Measurements from ENCODE around the gene CERS2. TPM values are rescaled to one million over a fixed set of nuclear protein-coding genes. Genes with fewer than 3 reads are reported as not detected.

The CERS2 gene
- polyA plus RNA-seq, 1 donor = 69.0 TPM

GRCh38 chr1:150997126-150997872 lies 22.7 kb upstream of the CERS2 start:
- no peak for DNase-seq

GRCh38 chr1:150995896-150996295 lies 21.3 kb upstream of the CERS2 start:
- DNase-seq = peak; percentile 36

GRCh38 chr1:150995460-150995859 lies 20.8 kb upstream of the CERS2 start:
- DNase-seq = no peak

- no peak for DNase-seq
These were observed 19.6 kb upstream of the CERS2 start for GRCh38 chr1:150994248-150994647.

GRCh38 chr1:150992626-150993025 lies 18.0 kb upstream of the CERS2 start:
- DNase-seq = no peak

- no peak for DNase-seq
These were observed 13.3 kb upstream of the CERS2 start for GRCh38 chr1:150987924-150988323.

- DNase-seq = no peak
These were observed 10.7 kb upstream of the CERS2 start for GRCh38 chr1:150985179-150985825.

GRCh38 chr1:150981805-150982712 lies 7.4 kb upstream of the CERS2 start, which contains the start of gene ANXA9:
ANXA9 (plus strand) TSS chr1:150982292; CDS start chr1:150983106, 814 bp downstream.
- DNase-seq = no peak

GRCh38 chr1:150981177-150981804 lies 6.7 kb upstream of the CERS2 start:
- DNase-seq = no peak

GRCh38 chr1:150979092-150980056 lies 4.7 kb upstream of the CERS2 start:
- peak; percentile 86 for DNase-seq

GRCh38 chr1:150976879-150977694 lies 2.5 kb upstream of the CERS2 start:
- DNase-seq = peak; percentile 36

- DNase-seq = no peak
These were observed 1.8 kb upstream of the CERS2 start for GRCh38 chr1:150976401-150976821.

GRCh38 chr1:150973836-150974579 lies 627 bp downstream of the CERS2 start:
- peak; percentile 40 for DNase-seq

- DNase-seq = no peak
These were observed 1.3 kb downstream of the CERS2 start for GRCh38 chr1:150973258-150973835.

- no peak for DNase-seq
These were observed 2.2 kb downstream of the CERS2 start for GRCh38 chr1:150972417-150972940.

GRCh38 chr1:150971583-150972416 lies 2.8 kb downstream of the CERS2 start:
- no peak for DNase-seq

- DNase-seq = no peak
These were observed 3.6 kb downstream of the CERS2 start for GRCh38 chr1:150970808-150971582.

All from hindlimb muscle (tissue), 1 donor.